Adrenal gland (tissue), 12 donors: ENCODE data around the gene DMRTA2. TPM values are rescaled to one million over a fixed set of nuclear protein-coding genes. Genes with fewer than 3 reads are reported as not detected.

Source experiments
- DNase-seq, 7 donors: peaks; one replicate each; pipeline ENCODE4 v3.0.0-alpha.2; 2019 to 2020
- H3K27ac ChIP-seq, 5 donors: fragments of 200-600 bp; sonication (generic) in 4 of 5; 1 replicate in 3 of 5; 2 replicates in 2 of 5; pipeline versions ENCODE4 v1.5.1 to v1.8.0; 2016 to 2020; ENCODE audit warnings: mild to moderate bottlenecking in 1 of 5
- H3K27me3 ChIP-seq: fragments of 200-600 bp; 2 replicates; pipeline ENCODE4 v1.8.0; 2021
- H3K36me3 ChIP-seq, 2 donors: fragments of 200-600 bp; replicated peaks in 1 of 2; 1 replicate in 1 of 2; 2 replicates in 1 of 2; pipeline versions ENCODE4 v1.5.1 to v1.8.0; 2018 to 2022
- H3K4me1 ChIP-seq, 2 donors: fragments of 200-600 bp; replicated peaks in 1 of 2; 1 replicate in 1 of 2; 2 replicates in 1 of 2; pipeline versions ENCODE4 v1.5.1 to v1.8.0; 2018 to 2021
- H3K4me3 ChIP-seq, 4 donors: fragments of 200-600 bp; sonication (generic) in 3 of 4; one replicate each; pipeline ENCODE4 v1.5.1; 2016 to 2018
- H3K9me3 ChIP-seq, 3 donors: fragments of 200-600 bp; sonication (generic) in 1 of 3; replicated peaks in 1 of 3; 1 replicate in 2 of 3; 2 replicates in 1 of 3; pipeline versions ENCODE4 v1.5.1 to v1.8.0; 2016 to 2021
- POLR2A ChIP-seq, 2 donors: fragments of 450-650 bp; IDR thresholded peaks; one replicate each; pipeline ENCODE4 v1.6.1; 2017; ENCODE audit warnings: antibody characterized with exemption in 2 of 2, mild to moderate bottlenecking in 2 of 2, moderate library complexity in 1 of 2
- WGBS, 4 donors: extraction: QIAGEN DNeasy Blood & Tissue Kit in 2 of 4; methylation state at CpG; one replicate each; pipeline versions ENCODE4 v1.1.5 to v1.1.7; 2013 to 2017; 5-methylcytosine and 5-hydroxymethylcytosine counted together
- intact Hi-C, 2 donors: fragments of 100-400 bp; cut with DNase I; formaldehyde crosslinking; loops; one replicate each; pipeline versions ENCODE4 v1.14.1 to v1.15.0; 2022 to 2023
- polyA plus RNA-seq, 3 donors: library from polyadenylated mRNA; stranded (reverse); fragments of 200-250 nt in 2 of 3; fragments of 350-450 nt in 1 of 3; fragmentation: Illumina TruSeq in 1 of 3; extraction: RNeasy Lipid Tissue Mini Kit (QIAGEN cat#74804) in 1 of 3; gene quantifications; one replicate each; pipeline ENCODE4 v1.2.3, GENCODE V29; 2013 to 2014
- total RNA-seq, 9 donors: library from RNA; depleted of rRNA in 4 of 9; stranded (reverse); fragments of >200 nt in 4 of 9; fragments of 120-200 nt in 1 of 9; fragmentation: NEBNext Ultra II Directional in 1 of 9; extraction: Animal tissue kit (Norgen Biotek cat#: 25700) in 1 of 9; gene quantifications; one replicate each; pipeline versions ENCODE4 v1.1.0 to v1.2.4, GENCODE V29; 2013 to 2023
- TF ChIP-seq, protein P1 (sequence below), 6 experiments: fragments of 450-650 bp in 4 of 6; fragments of 200-600 bp in 2 of 6; sonication (generic) in 1 of 6; IDR thresholded peaks; 1 replicate in 5 of 6; 2 replicates in 1 of 6; pipeline versions ENCODE4 v1.5.1 to v1.8.0; 2016 to 2021; ENCODE audit warnings: antibody characterized with exemption in 6 of 6, mild to moderate bottlenecking in 2 of 6, moderate library complexity in 1 of 6
- donor health status: healthy with polysubstance abuse.
- donor health status: Bipolar disorder and iron deficiency.
- donor health status: DM: yes; HTN: yes; CAD: no.
- donor health status: DM: no; HTN: no; CAD: no.
- donor health status: DM: no; HTN: no; CAD: no.
- donor health status: DM: yes; HTN: yes; CAD: no.

The DMRTA2 gene
- total and polyA plus RNA-seq, 12 donors: 0.07 TPM; not detected in 11

- 8 to 13% (median 11%) methylated on average over 33 to 34 of the region's 34 CpGs for WGBS, 4 donors
- no peak overlapping the region for H3K27ac ChIP-seq
- no peak for TF ChIP-seq POLR2A (IDR thresholded peaks at IDR 0.05)
- TF ChIP-seq, protein P1, sequence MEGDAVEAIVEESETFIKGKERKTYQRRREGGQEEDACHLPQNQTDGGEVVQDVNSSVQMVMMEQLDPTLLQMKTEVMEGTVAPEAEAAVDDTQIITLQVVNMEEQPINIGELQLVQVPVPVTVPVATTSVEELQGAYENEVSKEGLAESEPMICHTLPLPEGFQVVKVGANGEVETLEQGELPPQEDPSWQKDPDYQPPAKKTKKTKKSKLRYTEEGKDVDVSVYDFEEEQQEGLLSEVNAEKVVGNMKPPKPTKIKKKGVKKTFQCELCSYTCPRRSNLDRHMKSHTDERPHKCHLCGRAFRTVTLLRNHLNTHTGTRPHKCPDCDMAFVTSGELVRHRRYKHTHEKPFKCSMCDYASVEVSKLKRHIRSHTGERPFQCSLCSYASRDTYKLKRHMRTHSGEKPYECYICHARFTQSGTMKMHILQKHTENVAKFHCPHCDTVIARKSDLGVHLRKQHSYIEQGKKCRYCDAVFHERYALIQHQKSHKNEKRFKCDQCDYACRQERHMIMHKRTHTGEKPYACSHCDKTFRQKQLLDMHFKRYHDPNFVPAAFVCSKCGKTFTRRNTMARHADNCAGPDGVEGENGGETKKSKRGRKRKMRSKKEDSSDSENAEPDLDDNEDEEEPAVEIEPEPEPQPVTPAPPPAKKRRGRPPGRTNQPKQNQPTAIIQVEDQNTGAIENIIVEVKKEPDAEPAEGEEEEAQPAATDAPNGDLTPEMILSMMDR (IDR thresholded peaks at IDR 0.05): no peak
- H3K4me3 ChIP-seq: no peak overlapping the region
- peaks cover 4 to 36% of the 10 kb centered on the region in 2 donors for H3K4me1 ChIP-seq
- intact Hi-C loops: no loop called here
- H3K27me3 ChIP-seq: peaks cover 100% of the 10 kb centered on the region
- no peaks in the 10 kb centered on the region for H3K9me3 ChIP-seq
- no peaks in the 10 kb centered on the region for H3K36me3 ChIP-seq
- no peak for DNase-seq
These were observed 2.3 kb upstream of the DMRTA2 start for GRCh38 chr1:50425376-50426107.

- no peak for DNase-seq
- no peaks in the 10 kb centered on the region for H3K9me3 ChIP-seq
- WGBS, 4 donors: 10 to 14% (median 11%) methylated on average over 24 to 40 of the region's 40 CpGs
- no peak for TF ChIP-seq POLR2A (IDR thresholded peaks at IDR 0.05)
- TF ChIP-seq, protein P1 (IDR thresholded peaks at IDR 0.05): no peak
- peaks cover 96% of the 10 kb centered on the region for H3K27me3 ChIP-seq
- H3K27ac ChIP-seq: no peak overlapping the region
- H3K4me1 ChIP-seq: peaks cover 4 to 32% of the 10 kb centered on the region in 2 donors
- intact Hi-C loops: no loop called here
- H3K36me3 ChIP-seq: no peaks in the 10 kb centered on the region
- H3K4me3 ChIP-seq: peak overlapping the region in 1 of 4 donors; percentile 4
These were observed 1.7 kb upstream of the DMRTA2 start for GRCh38 chr1:50424884-50425375.

GRCh38 chr1:50424045-50424883 is 1.0 kb upstream of the DMRTA2 start:
- Histone ChIP-seq H3K4me3 (peak overlapping the region in 2 of 4 donors; percentile 4 to 38), H3K27ac (no peak overlapping the region), H3K36me3 (no peaks in the 10 kb centered on the region), H3K4me1 (peaks cover 4 to 32% of the 10 kb centered on the region in 2 donors), H3K9me3 (no peaks in the 10 kb centered on the region), H3K27me3 (peaks cover 96% of the 10 kb centered on the region)
- no peak for TF ChIP-seq POLR2A (IDR thresholded peaks at IDR 0.05)
- WGBS, 4 donors: 7 to 10% (median 9%) methylated on average over 35 of the region's 35 CpGs
- DNase-seq: no peak
- intact Hi-C loops: no loop called here

GRCh38 chr1:50423670-50424000 is 392 bp upstream of the DMRTA2 start:
- Histone ChIP-seq H3K4me3 (peak overlapping the region in 1 of 4 donors; percentile 38), H3K27me3 (peaks cover 95% of the 10 kb centered on the region), H3K27ac (no peak overlapping the region), H3K9me3 (no peaks in the 10 kb centered on the region), H3K36me3 (no peaks in the 10 kb centered on the region), H3K4me1 (peaks cover 4 to 33% of the 10 kb centered on the region in 2 donors)
- no peak for DNase-seq
- 2 to 14% (median 5%) methylated on average over 12 to 23 of the region's 23 CpGs for WGBS, 4 donors
- intact Hi-C loops: no loop called here
- TF ChIP-seq, protein P1 (IDR thresholded peaks at IDR 0.05): no peak
- TF ChIP-seq POLR2A (IDR thresholded peaks at IDR 0.05): no peak
